NCI-H2196 treated with DMSO at 0.1 percent for 48 hours (cell line): ENCODE measurements around the gene CST11.
A peak's percentile ranks its signal among the peaks of the same experiment; 100 is the strongest.

ENCODE experiments used
- DNase-seq: peaks from one replicate; lab custom pipeline; 2025; ENCODE audit not compliant: unreplicated experiment; lab: John Stamatoyannopoulos, UW

Gene CST11

DNA sequence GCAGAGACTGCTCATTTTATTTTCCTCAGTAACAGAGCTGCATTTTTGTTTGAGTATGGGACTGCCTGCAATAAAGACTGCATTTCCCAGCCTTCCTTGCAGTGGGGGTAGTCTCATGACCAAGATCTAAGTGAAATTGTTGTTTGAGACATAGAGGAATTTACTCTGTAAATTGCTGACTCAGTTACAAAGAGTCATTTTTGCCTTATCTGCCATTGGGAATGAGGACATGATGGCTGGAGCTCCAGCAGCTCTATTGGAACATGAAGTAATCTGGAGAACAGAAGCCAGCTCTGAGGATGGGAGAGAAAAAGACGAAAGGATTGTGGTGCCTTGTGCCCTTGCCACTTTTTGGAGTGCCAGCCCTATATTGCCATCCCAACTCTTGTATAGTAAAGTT, 2.1 kb upstream of the CST11 start:
- DNase-seq = no peak

DNA sequence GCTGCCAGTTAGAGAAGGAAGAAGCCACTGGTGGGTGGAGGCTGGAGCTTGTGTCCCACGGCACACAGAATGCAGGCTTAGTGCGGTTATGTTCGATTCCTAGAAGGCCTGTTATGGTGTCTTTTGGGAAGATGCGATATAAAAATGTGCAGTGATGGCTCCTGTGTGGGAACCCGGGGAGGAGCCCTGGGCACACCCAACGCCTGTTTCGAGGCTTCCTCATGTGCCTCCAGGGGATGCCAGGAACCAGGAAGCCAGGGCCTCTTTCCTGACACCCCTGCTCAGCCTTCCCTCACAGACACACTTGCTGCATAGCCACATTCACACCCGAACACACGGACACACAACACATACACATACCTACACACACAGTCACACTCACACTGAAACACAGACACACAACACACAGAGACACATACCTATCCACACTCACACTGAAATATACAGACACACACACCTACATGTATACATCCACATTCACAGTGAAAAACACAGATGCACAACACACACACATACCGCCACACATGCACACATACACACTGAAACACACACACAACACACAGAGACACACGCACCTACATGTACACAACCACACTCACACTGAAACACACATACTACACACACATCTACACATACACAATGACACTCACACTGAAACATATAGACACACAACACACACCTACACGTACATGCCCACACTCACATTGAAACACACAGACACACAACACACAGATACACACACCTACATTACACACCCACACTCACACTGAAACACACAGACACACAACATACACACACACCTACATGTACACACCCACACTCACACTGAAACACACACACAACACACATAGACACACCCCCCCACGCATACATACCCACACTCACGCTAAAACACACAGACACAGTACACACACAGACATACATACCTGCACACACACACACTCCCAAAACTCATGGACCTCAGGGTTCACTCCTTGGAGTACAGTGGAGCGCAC, 1.2 kb upstream of the CST11 start:
- DNase-seq = no peak

DNA sequence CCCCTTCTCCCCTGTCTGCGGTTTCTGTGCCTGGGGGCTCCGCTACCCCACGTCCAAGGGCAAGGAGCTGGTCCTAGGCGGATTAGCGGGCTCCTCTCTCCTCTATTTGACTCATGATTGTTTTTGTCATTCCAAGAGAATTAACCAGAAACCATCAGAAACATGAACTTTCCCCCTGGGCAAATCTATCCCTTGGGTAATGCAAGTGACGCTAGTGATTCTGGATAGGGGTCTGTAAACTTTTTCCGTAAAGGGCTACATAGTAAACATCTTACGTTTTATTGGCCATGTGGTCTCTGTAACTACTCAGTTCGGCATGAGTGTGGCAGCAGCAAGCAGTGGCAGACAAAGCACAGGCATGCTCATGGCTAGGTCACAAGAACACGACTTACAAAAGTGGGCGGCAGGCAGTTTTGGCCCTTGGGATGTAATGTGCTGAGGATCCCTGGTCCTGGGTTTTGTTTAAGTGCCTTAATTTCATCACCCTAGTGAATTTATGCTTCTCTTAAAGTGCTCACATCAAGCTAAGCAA, 654 bp downstream of the CST11 start:
- DNase-seq = no peak

DNA sequence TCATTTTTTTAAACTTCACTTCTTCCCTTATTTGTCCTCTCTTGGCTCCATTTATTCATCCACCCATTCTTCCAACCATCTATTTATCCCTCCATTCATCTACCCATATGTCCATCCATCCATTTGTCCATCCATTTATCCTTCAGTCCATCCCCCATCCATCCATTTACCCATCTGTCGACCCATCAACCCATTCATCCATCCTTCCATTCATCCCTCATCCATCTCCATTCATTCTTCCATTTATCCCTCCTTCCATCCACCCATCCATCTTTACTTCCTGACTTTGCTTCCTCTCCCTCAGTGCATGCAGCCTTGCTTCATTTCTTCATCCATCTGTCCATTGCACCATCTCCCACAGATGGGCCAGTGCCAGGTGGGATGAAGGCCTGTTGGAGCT, 1.8 kb downstream of the CST11 start:
- no peak for DNase-seq

DNA sequence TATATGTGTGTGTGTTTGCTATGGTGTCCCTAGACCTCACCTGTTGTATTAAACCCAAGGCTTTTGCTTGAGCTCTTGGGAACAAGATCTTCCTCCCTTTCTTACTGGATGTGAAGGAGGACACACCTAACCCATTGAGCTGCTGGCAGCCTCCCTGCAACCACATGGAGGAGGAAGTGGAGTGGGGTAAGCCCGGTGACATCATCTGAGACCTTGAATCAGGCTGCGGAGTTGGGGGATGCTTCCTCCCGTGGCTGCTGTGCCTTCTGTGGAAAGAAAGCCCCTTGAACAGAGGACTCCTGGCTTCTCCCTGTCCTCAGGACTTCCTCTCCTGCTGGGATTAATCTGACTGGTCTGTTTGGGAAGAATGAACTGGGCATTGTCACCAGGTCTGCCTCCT, 3.3 kb downstream of the CST11 start:
- no peak for DNase-seq

DNA sequence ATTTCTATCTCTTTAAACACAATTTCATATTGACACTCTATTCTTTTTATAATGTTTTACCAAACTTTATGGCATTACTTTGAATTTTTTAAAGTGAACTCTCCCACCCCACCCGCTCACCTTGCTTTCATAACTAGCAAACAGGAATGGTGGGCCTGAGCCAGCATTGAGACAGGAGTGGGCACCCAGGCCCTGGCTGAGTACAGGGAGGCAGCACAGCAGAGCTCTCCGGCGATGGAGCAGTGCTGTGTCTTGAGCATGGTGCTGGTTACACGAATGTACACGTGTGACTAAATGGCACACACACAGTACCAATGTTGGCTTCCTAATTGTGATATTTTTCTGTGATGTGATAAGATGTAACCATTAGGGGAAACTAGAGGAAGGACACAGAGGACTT, 4.5 kb downstream of the CST11 start:
- DNase-seq = no peak

DNA sequence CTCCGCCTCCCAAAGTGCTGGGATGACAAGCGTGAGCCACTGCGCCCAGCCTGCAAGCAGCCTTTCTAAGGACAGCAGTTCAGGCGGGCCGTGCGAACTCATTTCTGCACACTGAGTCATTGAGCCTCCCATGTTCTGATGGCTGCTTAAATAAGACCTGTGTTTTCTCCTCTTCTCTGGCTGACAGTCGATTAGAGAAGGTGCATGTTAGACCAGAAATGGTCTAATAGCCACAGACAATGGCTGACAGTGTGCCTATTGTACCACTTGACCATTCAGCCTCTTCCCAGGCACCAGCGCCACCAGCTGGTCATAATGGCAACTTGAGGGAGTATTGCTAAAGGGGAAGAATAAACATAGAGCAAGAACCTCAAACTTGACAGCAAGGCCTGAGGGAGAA, 6.2 kb downstream of the CST11 start:
- DNase-seq = peak; percentile 26

DNA sequence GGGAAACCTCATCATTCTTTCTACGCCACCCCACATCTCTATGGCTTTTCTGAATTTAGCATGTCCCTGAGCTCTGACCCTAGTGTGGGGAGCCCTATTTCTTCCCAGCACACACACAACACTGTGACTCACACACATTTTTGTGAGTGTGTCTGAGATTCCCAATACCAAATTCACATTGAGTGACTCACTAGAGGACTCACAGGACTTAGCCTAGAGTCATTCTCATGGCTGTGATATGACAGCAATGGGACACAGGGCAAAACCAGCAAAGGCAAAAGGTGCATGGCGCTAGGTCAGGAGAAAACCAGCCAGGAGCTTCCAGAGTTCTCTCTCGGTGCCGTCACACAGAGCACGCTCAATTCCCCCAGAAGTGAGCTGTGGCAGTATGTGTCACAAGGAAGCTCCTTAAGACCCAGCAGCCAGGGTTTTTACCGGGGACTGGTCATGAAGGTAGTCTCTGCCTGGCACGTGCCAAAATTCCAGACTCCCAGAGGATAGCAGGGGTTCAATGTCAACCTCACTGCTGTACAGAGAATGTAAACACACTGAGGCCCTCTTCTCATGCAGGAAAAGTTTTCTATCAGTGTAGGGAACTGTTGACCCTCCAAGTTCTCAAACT, 7.0 kb downstream of the CST11 start:
- no peak for DNase-seq

DNA sequence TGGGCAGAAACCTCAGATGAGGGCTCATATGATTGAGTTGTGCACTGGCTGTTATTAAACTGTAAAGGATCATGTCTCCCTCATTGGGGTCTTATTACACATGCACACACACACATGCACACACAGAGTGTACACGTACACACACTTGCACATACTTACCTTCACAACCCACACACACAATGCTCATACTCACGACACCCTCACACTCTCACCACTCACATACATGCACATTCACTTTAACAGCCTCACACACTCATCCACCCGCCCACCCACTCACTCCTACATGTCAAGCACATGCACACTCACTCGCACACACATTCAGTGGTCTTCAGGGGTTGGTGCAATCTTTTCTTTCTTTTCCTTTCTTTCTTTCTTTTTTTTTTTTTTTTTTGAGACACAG, 7.8 kb downstream of the CST11 start:
- no peak for DNase-seq

DNA sequence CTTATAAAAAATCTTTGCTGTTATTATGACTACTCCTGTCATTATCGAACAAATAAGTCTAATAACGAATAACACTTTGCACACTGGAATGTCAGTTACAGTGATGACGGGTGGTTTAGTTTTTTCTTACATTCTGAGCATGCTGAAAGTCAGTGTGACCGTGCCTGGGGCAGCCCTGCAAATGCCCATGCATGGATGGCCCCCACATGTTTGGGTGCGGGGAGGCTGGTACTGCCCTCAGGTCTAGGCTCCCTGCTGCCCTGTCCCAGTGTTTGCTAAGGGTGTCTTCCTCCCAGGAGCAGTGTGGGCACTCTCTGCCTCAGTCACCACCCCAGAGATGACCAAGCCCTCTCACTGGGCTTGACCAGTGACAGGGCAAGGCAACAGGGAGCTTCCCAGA, 10.2 kb downstream of the CST11 start:
- DNase-seq = no peak

DNA sequence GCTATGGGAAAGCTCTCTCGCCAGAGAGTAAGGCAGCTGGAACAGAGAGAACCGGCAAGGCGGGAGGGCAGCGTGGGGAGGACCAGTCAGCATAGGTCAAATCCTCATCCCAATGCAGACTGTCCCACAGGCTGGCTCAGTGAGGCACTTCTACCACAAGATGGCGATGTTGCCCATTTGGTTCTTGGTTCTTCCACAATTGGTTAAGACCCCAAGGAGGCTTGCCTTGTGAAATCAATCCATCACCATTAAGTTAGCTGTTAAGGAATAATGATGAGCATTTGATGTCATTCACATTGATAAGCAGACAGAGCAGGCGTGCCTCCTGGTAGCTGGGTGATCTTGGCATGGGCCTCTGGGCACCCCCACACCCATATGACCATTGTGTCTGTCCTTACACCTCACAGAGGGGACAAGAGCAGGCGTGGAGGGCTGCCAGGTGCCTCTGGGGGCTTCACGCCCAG, 10.8 kb downstream of the CST11 start:
- DNase-seq = no peak

DNA sequence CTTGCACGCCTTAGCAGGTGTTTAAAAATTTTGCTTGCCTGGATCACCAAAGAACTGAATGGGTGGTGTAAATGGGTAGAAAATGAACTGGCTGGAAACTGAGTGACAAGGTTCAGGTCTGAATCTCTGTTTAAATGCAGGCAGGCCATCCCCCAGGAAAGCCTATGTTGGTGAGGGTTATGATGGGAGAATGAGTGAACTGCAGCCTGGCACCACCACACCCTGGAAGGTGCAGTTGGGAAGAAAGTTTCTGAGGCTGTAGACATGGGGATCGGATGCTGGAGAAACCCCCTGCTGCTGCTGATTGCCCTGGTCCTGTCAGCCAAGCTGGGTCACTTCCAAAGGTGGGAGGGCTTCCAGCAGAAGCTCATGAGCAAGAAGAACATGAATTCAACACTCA, 12.7 kb downstream of the CST11 start:
- no peak for DNase-seq

DNA sequence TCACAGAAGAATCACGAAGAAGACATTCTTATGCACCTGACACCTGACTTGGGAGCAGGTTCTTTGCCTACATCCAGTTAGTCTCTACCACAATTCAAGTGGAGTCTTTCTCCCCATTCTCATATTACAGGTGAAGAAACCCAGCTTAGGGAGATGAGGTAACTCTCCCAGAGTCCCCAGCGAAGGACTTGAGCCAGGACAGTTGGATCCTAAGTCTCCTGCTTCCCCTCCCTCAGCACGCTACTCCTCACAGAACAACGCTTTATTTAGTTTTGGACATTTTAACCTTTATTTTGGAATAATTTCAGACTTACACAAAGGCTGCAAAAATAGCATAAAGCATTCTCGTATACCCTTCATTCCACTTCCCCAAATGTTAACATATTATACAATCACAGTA, 14.0 kb downstream of the CST11 start:
- no peak for DNase-seq

DNA sequence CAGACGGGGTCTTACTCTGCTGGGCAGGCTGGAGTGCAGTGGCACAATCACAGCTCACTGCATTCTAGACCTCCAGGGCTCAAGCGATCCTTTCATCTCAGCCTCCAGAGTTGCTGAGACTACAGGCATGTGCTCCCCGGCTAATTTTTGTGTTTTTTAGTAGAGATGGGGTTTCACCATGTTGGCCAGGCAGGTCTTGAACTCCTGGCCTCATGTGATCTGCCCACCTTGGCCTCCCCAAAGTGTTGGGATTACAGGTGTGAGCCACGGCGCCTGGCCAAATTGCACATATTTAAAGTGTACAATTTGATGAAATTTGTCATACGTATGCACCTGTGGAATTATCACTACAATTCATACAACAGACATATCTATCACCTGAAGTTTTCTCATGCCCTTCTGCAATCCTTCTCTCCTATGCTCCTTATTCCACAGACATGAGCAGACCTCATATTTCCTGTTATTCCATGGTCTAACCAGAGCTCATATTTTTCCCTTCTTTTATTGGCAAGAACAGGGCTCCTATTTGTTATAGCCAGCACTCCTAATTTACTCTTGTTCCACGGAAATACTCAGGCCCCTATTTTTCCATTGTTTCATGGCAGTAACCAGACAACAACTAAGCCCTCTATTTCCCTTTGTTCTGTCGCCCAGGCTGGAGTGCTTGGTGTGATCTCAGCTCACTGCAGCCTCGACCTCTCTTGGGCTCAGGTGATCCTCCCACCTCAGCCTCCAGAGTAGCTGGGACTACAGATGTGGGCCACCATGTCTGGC, 15.4 kb downstream of the CST11 start:
- DNase-seq = no peak

DNA sequence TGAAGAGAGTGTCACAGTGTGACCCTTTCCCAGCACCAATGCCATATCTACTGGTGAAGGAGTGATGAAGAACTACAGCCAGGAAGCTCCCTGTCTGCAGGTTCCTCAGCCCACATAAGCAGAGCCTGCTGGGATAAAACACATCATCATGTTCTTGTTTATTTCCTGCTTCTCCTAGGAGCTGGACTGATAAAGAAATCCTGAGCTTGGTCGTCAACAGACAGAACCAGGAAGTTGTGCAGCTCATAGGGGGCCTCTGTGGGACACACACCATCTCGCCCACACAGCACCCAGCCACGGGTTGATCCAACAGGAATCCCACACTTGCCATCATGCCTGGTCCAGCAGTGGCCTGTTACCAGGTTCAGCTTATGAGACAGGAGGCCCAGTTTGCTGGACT, 16.0 kb downstream of the CST11 start:
- DNase-seq = no peak

DNA sequence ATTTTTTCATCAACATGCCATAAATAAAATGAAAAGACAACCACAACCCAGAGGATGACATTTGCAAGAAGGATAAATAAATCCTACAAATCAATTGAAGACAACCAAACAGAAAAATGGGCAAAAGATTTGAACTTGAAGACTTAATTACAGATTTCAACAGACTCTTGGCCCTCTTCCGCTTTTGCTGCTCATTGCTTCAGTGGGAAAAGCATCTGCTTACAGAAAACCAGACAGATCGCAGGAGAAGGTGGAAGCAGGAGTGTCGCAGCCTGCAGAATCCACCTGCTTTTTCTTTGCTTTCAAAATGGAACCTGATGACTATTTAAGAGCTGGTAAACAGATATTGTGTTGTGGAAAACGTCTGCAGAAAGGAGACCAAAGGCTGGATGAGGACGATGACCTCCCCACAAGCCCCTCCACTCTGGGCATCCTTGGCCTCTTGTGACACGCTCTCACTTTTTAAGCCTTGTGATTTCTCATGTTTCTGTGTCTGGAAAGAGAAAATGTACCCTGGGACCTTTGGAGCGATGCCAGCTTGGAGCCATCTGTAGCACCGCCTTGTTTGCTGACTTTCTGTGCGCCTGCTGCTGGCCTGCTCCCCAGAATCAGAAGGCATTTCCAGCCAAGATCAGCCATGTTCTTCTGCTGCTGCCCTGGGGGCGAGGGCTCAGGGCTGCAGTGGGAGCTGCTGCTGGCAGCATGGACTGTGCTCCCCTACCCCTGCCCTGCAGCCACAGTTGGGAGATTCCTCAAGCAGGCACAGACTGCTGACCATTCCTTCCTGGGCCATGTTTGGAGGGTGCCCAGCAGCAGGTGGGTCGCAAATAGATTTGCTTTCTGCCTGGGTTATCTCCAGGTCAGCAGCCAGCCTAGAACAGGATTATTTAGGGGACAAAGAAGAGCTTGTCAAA, 16.8 kb downstream of the CST11 start:
- DNase-seq = peak; percentile 60

DNA sequence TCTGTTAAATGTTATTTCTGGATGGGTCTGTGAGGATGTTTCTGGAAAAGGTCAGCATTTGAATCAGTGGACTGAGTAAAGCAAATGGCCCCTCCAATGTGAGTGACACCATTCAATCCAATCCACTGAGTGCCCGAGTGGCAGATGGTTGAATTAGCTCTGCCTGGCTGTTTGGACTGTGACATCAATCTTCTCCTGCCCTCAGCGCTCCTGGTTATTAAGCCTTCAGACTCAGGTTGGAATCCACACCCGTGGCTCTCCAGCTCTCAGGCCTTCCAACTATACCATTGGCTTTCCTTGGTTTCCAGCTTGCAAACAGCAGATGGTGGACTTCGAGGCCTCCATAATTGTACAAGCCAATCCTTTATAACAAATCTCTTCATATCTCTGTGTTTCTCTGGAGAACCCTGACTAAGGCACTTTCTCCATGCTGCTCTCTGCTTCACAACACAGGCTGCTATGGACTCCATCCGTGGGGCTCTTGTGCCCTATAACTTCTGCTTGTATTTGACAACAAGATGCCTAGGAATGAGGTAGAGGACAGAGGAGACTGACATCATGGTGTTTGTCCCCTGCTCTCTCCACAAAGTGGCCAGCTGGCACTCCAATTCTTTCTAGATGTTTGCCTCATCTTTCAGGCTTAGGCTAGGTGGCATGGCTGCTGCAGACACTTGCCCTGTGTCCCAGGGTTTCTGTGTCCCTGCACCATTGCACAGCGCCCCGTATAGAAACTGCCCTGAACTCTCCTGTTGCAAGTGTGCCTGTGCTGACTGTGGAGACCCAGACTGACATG, 18.0 kb downstream of the CST11 start:
- no peak for DNase-seq

DNA sequence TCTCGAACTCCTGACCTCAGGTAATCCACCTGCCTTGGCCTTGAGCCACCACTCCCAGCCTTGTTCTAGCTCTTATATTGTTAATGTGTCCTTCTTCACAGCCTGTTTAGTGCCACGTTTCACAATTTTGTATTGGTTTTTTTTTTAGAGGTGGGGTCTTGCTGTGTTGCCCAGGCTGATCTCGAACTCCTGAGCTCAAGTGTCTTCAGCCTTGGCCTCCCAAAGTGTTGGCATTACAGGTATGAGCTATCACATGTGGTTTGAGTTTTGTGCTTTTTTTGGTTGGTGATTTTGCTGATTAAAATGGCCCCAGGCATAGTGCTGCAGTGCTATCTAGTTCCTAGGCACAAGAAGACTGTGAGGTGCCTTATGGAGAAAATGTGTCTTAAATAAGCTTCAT, 19.0 kb downstream of the CST11 start:
- DNase-seq = no peak

DNA sequence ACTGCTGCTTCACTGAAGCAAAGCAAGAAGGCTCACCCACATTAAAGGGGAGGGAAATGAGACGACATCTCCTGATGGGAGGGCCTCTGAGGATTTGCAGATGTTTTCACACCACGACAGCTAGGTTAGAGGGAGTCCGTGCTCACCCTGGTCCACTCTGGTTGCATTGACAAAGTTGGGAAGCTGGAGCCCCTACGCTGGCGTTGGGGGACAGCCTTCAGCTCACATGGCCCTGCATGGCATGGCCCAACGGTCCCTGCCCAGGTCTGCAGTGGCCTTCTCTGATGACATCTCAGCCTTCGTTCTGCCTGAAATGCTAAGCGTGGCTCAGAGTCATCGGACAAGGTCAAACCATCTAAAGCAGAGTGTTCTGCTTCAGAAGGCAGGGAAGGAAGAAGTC, 27.5 kb downstream of the CST11 start:
- no peak for DNase-seq
